ENCODE data around the gene MT4. TPM values are rescaled to one million over a fixed set of nuclear protein-coding genes. Genes with fewer than 3 reads are reported as not detected.
A peak's percentile ranks its signal among the peaks of the same experiment; 100 is the strongest.

MT4 gene
- total RNA-seq (7.5 TPM), polyA plus RNA-seq (38.1 TPM)
- long read RNA-seq, donor 1, result 0 reads
- long read RNA-seq, donor 2, result 0 reads
- long read RNA-seq, donor 3, partial matches to known transcripts, result 0 of 2 reads
- long read RNA-seq, donor 3, other reads (novel, unspliced or antisense), result 0 of 2 reads
- long read RNA-seq, donor 4, result 0 reads
- long read RNA-seq, donor 5, transcript MT4-201 (3 exons, 294 nt), result major isoform, 7 of 7 reads
- long read RNA-seq, donor 5, partial matches to known transcripts, result 0 of 7 reads
- long read RNA-seq, donor 5, other reads (novel, unspliced or antisense), result 0 of 7 reads
- long read RNA-seq, donor 6, result 0 reads
- long read RNA-seq, donor 7, result 0 reads
- long read RNA-seq, donor 8, result 0 reads
- long read RNA-seq, donor 9, result 0 reads
- long read RNA-seq, donor 10, result 0 reads

DNA sequence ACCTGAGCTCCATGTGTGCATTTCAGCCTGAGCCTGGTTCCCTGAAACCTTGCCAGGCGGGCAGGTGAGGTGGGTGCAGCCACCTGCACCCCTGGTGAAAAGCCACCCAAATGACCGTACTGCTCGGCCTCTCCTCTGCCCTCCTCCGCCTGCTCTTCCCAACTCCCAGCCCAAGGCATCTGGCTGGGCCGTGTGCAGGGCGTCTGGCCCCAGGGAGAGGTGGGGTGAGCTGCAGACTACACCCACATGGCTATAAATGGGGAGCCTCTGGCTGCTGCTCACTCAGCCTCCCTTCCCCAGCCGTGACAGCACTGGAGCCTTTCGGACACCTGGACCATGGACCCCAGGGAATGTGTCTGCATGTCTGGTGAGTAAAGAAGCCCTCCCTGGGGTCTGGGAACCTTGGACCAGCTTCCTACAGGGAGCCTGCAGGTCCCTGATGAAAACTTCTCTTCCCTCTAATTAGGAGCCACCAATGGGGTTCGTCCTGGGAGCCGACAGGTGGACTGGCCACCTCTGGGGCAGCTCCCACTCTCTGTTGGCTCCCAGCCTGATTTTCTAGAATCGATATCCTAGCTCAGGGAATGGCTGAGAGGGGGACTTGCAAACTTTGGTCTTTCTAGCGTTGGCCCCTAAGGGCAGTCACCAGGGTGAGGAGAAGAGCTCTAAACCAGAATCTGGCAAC lies at the start of gene MT4:
MT4 (plus strand) TSS at position 281 of the 685 bp plus-strand sequence; CDS start at position 337, 56 bp downstream.
- no peak for DNase-seq (ENCODE audit: low read depth in 6 of 9, low spot score in 9 of 9)
- 94% methylated on average over 12 of the region's 12 CpGs for WGBS

DNA sequence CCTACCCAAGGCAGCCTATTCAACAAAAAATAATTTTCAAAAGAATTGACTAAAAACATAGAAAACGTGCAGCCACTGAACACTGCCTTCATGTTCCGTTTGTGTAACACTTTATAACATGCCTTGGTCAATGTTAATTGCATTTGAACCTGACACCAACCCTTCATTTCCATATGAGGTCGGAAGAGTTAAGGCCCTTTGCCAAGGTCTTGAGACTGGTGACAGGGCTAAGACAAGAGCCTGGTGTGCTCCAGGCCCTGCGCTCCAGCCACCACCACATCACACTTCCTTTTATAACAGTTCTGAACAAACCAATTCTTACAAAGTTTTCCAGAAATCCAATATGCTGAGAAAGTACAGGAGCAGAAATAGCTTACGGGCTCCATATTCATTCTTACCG lies 49.2 kb upstream of the MT4 start:
- Histone ChIP-seq H3K27ac (ENCODE audit: low read depth in 1 of 2, low read length in 1 of 2) (no peak overlapping the region), H3K4me3 (ENCODE audit: low read length in 2 of 2) (no peak overlapping the region), H3K4me1 (ENCODE audit: control insufficient read depth in 2 of 2, insufficient read depth in 2 of 2, low read length in 2 of 2) (peaks cover 8 to 9% of the 10 kb centered on the region in 2 donors), H3K36me3 (ENCODE audit: control insufficient read depth in 2 of 2, insufficient read depth in 2 of 2, low read length in 1 of 2) (no peaks in the 10 kb centered on the region), H3K27me3 (ENCODE audit: control insufficient read depth in 2 of 2, insufficient read depth in 1 of 2, low read length in 1 of 2) (no peaks in the 10 kb centered on the region), H3K9me3 (ENCODE audit: control insufficient read depth in 2 of 2, insufficient read depth in 1 of 2, low read length in 1 of 2) (no peaks in the 10 kb centered on the region)
- 95% methylated on average over 6 of the region's 6 CpGs for WGBS
- no peak for DNase-seq (ENCODE audit: low read depth in 6 of 9, low spot score in 9 of 9)

More for the DNA sequence above, at the start of gene MT4:
- Histone ChIP-seq H3K27me3 (ENCODE audit: control insufficient read depth in 2 of 2, insufficient read depth in 1 of 2, low read length in 1 of 2) (peaks cover 2 to 17% of the 10 kb centered on the region in 2 donors), H3K9me3 (ENCODE audit: control insufficient read depth in 2 of 2, insufficient read depth in 1 of 2, low read length in 1 of 2) (no peaks in the 10 kb centered on the region), H3K4me3 (ENCODE audit: low read length in 2 of 2) (no peak within 1 kb of the TSS), H3K4me1 (ENCODE audit: control insufficient read depth in 2 of 2, insufficient read depth in 2 of 2, low read length in 2 of 2) (no peaks in the 10 kb centered on the region), H3K27ac (ENCODE audit: low read depth in 1 of 2, low read length in 1 of 2) (no peak within 1 kb of the TSS), H3K36me3 (ENCODE audit: control insufficient read depth in 2 of 2, insufficient read depth in 2 of 2, low read length in 1 of 2) (no peaks in the 10 kb centered on the region)

DNA sequence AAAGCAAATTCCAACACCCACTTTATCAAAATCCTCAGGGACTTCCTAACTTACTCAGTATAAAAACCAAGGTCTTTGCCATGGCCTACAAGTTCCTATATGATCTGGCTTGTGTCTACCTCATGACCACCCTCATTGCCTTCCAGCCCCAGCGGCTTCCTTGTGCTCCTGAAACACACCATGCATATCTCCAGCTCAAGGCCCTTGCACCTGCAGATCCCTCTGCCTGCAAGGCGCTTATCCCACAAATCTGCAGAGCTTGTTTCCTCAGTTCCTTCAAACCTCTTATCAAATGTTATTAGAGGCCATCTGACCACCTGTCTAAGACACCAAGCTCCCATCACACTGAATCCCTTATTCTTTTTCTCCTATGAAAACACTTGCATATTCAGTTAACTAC lies 47.7 kb upstream of the MT4 start:
- 98% methylated on average over 2 of the region's 2 CpGs for WGBS
- Histone ChIP-seq H3K4me3 (ENCODE audit: low read length in 2 of 2) (no peak overlapping the region), H3K27ac (ENCODE audit: low read depth in 1 of 2, low read length in 1 of 2) (no peak overlapping the region), H3K36me3 (ENCODE audit: control insufficient read depth in 2 of 2, insufficient read depth in 2 of 2, low read length in 1 of 2) (no peaks in the 10 kb centered on the region), H3K27me3 (ENCODE audit: control insufficient read depth in 2 of 2, insufficient read depth in 1 of 2, low read length in 1 of 2) (no peaks in the 10 kb centered on the region), H3K9me3 (ENCODE audit: control insufficient read depth in 2 of 2, insufficient read depth in 1 of 2, low read length in 1 of 2) (no peaks in the 10 kb centered on the region), H3K4me1 (ENCODE audit: control insufficient read depth in 2 of 2, insufficient read depth in 2 of 2, low read length in 2 of 2) (peaks cover 8 to 9% of the 10 kb centered on the region in 2 donors)
- DNase-seq (ENCODE audit: low read depth in 6 of 9, low spot score in 9 of 9), result no peak

DNA sequence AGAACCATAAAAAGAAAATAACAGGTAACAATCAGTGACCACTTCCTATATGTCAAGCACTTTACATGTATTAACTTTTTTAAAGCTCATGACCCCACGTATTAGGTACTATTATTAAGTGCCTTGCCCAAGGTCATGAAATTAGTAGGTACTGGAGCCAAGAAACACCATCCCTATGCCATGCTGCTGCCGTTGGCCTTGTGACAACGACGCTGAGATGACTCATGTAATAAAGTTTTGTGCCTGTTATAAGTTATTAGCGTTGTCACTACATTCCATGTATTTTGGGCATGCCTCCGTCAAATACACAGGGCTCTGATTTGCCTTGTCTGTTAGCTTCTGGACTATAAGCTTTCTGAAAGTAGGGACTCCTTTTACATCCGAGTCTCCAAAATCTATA lies 46.4 kb upstream of the MT4 start:
- WGBS, result 95% methylated on average over 7 of the region's 7 CpGs
- no peaks in the 10 kb centered on the region for H3K9me3 ChIP-seq (ENCODE audit: control insufficient read depth in 2 of 2, insufficient read depth in 1 of 2, low read length in 1 of 2)
- H3K4me3 ChIP-seq (ENCODE audit: low read length in 2 of 2), result no peak overlapping the region
- H3K4me1 ChIP-seq (ENCODE audit: control insufficient read depth in 2 of 2, insufficient read depth in 2 of 2, low read length in 2 of 2), result peaks cover 8 to 9% of the 10 kb centered on the region in 2 donors
- no peak overlapping the region for H3K27ac ChIP-seq (ENCODE audit: low read depth in 1 of 2, low read length in 1 of 2)
- no peaks in the 10 kb centered on the region for H3K36me3 ChIP-seq (ENCODE audit: control insufficient read depth in 2 of 2, insufficient read depth in 2 of 2, low read length in 1 of 2)
- H3K27me3 ChIP-seq (ENCODE audit: control insufficient read depth in 2 of 2, insufficient read depth in 1 of 2, low read length in 1 of 2), result no peaks in the 10 kb centered on the region
- no peak for DNase-seq (ENCODE audit: low read depth in 6 of 9, low spot score in 9 of 9)

DNA sequence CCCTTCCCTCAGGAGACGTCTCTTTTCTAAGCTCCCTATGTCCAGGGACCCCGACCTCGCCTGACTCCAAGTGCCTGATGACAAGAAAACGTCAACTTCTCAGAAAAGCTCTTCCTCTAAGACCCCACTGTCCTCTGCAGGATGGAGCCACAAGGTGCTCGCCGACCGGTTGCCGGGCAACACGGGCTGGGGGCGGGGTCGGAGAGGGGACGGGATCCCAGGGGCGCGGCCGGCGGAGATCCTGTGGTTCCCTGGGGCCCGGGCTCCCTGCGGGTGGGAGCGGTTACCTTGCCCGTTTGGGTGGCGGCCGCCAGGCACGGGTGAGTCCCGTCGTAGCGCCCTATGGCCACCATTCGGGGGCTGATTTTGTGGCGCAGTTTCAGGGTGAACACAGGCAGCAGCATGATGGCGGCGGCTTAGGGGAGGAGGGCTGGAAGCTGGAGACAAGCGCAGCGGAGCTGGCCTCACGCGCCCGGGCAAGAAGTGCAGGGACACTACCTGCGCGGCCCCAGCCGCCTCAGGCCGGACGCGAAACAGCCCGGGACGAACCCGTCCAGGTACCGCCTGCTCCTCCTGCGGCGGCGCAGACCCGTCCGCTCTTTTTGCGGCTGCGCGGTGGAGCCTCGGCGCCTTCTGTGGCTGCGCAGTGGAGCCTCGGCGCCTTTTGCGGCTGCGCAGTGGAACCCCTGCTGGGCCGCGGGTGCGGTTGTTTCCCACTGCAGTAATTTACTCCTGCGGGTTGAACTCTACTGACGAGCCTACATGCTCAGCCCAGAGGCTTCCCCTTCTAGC lies 45.2 kb upstream of the MT4 start, which contains the start of gene BBS2:
BBS2 (minus strand) TSS at position 566 of the 792 bp plus-strand sequence; CDS start at position 404, 162 bp downstream.
- no peaks in the 10 kb centered on the region for H3K27me3 ChIP-seq (ENCODE audit: control insufficient read depth in 2 of 2, insufficient read depth in 1 of 2, low read length in 1 of 2)
- peak within 1 kb of the TSS; percentile 93 to 94 for H3K4me3 ChIP-seq (ENCODE audit: low read length in 2 of 2)
- no peaks in the 10 kb centered on the region for H3K9me3 ChIP-seq (ENCODE audit: control insufficient read depth in 2 of 2, insufficient read depth in 1 of 2, low read length in 1 of 2)
- no peaks in the 10 kb centered on the region for H3K36me3 ChIP-seq (ENCODE audit: control insufficient read depth in 2 of 2, insufficient read depth in 2 of 2, low read length in 1 of 2)
- DNase-seq (ENCODE audit: low read depth in 6 of 9, low spot score in 9 of 9), result peak; percentile 70 to 93 (median 81)
- peaks cover 8 to 9% of the 10 kb centered on the region in 2 donors for H3K4me1 ChIP-seq (ENCODE audit: control insufficient read depth in 2 of 2, insufficient read depth in 2 of 2, low read length in 2 of 2)
- H3K27ac ChIP-seq (ENCODE audit: low read depth in 1 of 2, low read length in 1 of 2), result peak within 1 kb of the TSS; percentile 63 to 72
- under 1% methylated on average over 65 of the region's 65 CpGs for WGBS

DNA sequence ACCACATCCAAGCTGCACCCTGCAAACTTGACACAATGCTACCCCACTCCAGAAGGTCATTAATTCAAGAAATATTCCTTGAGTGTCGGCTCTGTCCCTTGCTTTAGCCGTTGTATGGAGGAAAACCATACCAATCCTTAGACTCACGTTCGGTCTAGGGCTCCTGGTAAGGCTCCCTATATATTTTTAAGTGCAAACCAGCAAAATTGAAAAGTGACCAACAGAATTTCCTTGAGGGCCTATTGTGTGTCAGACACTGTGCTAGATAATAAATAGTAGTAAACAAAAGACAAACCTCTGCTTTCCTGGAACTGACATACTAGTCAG lies 44.7 kb upstream of the MT4 start:
- H3K27ac ChIP-seq (ENCODE audit: low read depth in 1 of 2, low read length in 1 of 2), result peak overlapping the region; percentile 63 to 71
- DNase-seq (ENCODE audit: low read depth in 6 of 9, low spot score in 9 of 9), result peak in 1 of 9 donors; percentile 15
- H3K27me3 ChIP-seq (ENCODE audit: control insufficient read depth in 2 of 2, insufficient read depth in 1 of 2, low read length in 1 of 2), result no peaks in the 10 kb centered on the region
- 43% methylated on average over 4 of the region's 4 CpGs for WGBS
- H3K9me3 ChIP-seq (ENCODE audit: control insufficient read depth in 2 of 2, insufficient read depth in 1 of 2, low read length in 1 of 2), result no peaks in the 10 kb centered on the region
- peak overlapping the region; percentile 93 to 94 for H3K4me3 ChIP-seq (ENCODE audit: low read length in 2 of 2)
- H3K36me3 ChIP-seq (ENCODE audit: control insufficient read depth in 2 of 2, insufficient read depth in 2 of 2, low read length in 1 of 2), result no peaks in the 10 kb centered on the region
- H3K4me1 ChIP-seq (ENCODE audit: control insufficient read depth in 2 of 2, insufficient read depth in 2 of 2, low read length in 2 of 2), result peaks cover 8 to 9% of the 10 kb centered on the region in 2 donors

DNA sequence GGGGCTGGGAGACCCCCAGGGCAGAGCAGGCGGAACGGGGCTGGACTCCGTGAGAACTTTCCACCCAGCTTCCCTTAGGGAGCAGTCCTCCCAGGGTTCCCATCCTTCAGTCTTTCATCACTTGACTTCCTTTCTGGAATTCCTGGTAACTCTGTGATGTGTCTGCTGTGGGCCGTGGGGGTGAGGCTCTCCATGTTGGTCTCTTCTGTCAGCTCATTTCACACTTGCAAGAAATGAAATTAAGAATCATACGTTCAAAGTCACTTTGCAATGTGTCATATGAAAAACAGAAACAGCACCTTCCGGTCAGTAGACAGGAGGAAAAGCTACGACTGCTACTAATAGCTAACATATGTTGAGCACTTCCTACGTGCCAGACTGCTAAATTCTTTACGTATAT lies 39.6 kb upstream of the MT4 start:
- DNase-seq (ENCODE audit: low read depth in 6 of 9, low spot score in 9 of 9), result no peak
- H3K27ac ChIP-seq (ENCODE audit: low read depth in 1 of 2, low read length in 1 of 2), result no peak overlapping the region
- H3K9me3 ChIP-seq (ENCODE audit: control insufficient read depth in 2 of 2, insufficient read depth in 1 of 2, low read length in 1 of 2), result no peaks in the 10 kb centered on the region
- no peak overlapping the region for H3K4me3 ChIP-seq (ENCODE audit: low read length in 2 of 2)
- H3K36me3 ChIP-seq (ENCODE audit: control insufficient read depth in 2 of 2, insufficient read depth in 2 of 2, low read length in 1 of 2), result no peaks in the 10 kb centered on the region
- peaks cover 0 to 12% of the 10 kb centered on the region in 2 donors for H3K27me3 ChIP-seq (ENCODE audit: control insufficient read depth in 2 of 2, insufficient read depth in 1 of 2, low read length in 1 of 2)
- 94% methylated on average over 9 of the region's 9 CpGs for WGBS
- H3K4me1 ChIP-seq (ENCODE audit: control insufficient read depth in 2 of 2, insufficient read depth in 2 of 2, low read length in 2 of 2), result peaks cover under 1 to 2% of the 10 kb centered on the region in 2 donors

DNA sequence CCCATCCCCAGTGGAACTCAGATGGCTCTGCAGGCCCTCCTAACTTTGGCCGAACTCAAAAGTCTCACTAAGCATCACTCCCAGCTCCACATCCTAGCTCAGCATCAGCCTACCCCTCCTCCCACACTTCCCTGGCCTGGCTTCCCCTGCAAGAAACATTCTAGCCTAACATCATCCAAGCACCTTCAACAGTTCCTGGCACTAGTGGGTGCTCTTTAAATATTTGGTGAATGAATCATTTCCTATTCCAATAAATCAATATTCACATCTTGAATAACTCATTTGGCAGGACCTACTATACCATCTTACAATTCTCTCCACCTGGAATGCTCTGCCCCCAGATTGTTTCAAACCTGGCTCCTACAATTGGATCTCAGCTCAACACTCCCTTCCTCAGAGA lies 34.0 kb upstream of the MT4 start:
- Histone ChIP-seq H3K27me3 (ENCODE audit: control insufficient read depth in 2 of 2, insufficient read depth in 1 of 2, low read length in 1 of 2) (peaks cover 0 to 23% of the 10 kb centered on the region in 2 donors), H3K4me1 (ENCODE audit: control insufficient read depth in 2 of 2, insufficient read depth in 2 of 2, low read length in 2 of 2) (no peaks in the 10 kb centered on the region), H3K9me3 (ENCODE audit: control insufficient read depth in 2 of 2, insufficient read depth in 1 of 2, low read length in 1 of 2) (no peaks in the 10 kb centered on the region), H3K4me3 (ENCODE audit: low read length in 2 of 2) (no peak overlapping the region), H3K27ac (ENCODE audit: low read depth in 1 of 2, low read length in 1 of 2) (no peak overlapping the region), H3K36me3 (ENCODE audit: control insufficient read depth in 2 of 2, insufficient read depth in 2 of 2, low read length in 1 of 2) (no peaks in the 10 kb centered on the region)
- 98% methylated on average over 1 of the region's 1 CpG for WGBS
- no peak for DNase-seq (ENCODE audit: low read depth in 6 of 9, low spot score in 9 of 9)

Measured in thymus (tissue), 14 donors.